ENCODE results near the gene SOX12.

SOX12 gene
- total RNA-seq = 4.5 to 10.1 (median 5.4) reads per million in 3 donors

DNA sequence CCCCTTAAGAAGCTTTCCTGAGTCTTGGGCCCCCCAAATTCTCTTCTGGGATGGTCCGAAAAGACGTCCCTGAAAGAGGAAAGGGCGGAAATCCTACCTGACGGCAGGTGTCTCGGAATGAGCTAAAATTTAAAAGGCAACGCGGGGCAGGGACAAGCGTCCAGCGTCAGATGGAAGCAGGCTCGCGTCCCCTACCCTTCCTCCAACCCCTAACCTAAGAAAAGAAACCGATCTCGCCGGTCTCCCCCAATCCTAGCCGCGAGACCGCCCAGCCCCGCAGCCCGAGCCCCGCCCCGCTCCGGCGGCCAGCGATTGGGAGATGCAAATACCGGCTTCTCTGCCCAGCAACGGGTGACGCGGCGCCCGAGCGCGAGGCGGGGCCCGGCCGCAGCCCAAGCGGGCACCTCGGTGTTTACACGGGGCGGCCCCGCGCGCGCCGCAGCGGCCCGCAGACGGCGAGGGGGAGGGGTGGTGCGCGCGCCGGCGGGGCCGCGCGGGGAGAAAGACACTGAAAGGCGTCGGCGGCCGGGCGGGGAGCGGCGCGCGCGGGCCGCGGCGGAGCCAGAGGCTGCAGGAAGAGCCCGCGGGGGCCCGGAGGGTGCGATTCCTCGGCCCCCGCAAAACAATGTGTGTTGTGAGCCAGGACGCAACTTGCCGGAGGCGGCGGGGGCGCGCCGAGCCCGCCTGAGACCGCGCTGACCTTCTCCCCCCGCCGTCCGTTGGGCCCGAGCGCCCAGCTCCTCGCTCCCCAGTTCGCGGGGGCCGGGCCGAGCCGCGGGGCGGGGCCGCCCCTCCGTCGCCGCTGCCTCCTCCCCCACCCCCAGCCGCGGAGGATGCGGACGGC lies at the start of gene SOX12:
Gene SOX12 (plus strand): TSS at position 508 of the 844 bp plus-strand sequence. CDS start 373 bp downstream, outside the sequence.
- Histone ChIP-seq H3K36me3 (ENCODE audit: control insufficient read depth, insufficient read depth, low read length) (no peaks in the 10 kb centered on the region), H3K27ac (ENCODE audit: insufficient read depth, low read length, poor library complexity, severe bottlenecking) (peak within 1 kb of the TSS; percentile 73), H3K27me3 (replicated peaks; ENCODE audit: control insufficient read depth, insufficient read depth, low read length, poor library complexity, severe bottlenecking) (no peaks in the 10 kb centered on the region), H3K4me3 (ENCODE audit: insufficient read depth, low read depth, low read length, poor library complexity, severe bottlenecking) (peak within 1 kb of the TSS; percentile 79), H3K9me3 (ENCODE audit: control insufficient read depth, low read length) (no peaks in the 10 kb centered on the region), H3K4me1 (ENCODE audit: control insufficient read depth, insufficient read depth, low read length, poor library complexity, severe bottlenecking) (peaks cover 23% of the 10 kb centered on the region)
- peak; percentile 91 to 94 (median 93) for DNase-seq

GRCh38 chr20:275791-276190 lies 49.6 kb upstream of the SOX12 start:
- H3K4me1 ChIP-seq (ENCODE audit: control insufficient read depth, insufficient read depth, low read length, poor library complexity, severe bottlenecking) = no peaks in the 10 kb centered on the region
- H3K9me3 ChIP-seq (ENCODE audit: control insufficient read depth, low read length) = no peaks in the 10 kb centered on the region
- H3K4me3 ChIP-seq (ENCODE audit: insufficient read depth, low read depth, low read length, poor library complexity, severe bottlenecking) = no peak overlapping the region
- H3K36me3 ChIP-seq (ENCODE audit: control insufficient read depth, insufficient read depth, low read length) = no peaks in the 10 kb centered on the region
- DNase-seq = no peak
- H3K27me3 ChIP-seq (replicated peaks; ENCODE audit: control insufficient read depth, insufficient read depth, low read length, poor library complexity, severe bottlenecking) = no peaks in the 10 kb centered on the region
- no peak overlapping the region for H3K27ac ChIP-seq (ENCODE audit: insufficient read depth, low read length, poor library complexity, severe bottlenecking)

DNA sequence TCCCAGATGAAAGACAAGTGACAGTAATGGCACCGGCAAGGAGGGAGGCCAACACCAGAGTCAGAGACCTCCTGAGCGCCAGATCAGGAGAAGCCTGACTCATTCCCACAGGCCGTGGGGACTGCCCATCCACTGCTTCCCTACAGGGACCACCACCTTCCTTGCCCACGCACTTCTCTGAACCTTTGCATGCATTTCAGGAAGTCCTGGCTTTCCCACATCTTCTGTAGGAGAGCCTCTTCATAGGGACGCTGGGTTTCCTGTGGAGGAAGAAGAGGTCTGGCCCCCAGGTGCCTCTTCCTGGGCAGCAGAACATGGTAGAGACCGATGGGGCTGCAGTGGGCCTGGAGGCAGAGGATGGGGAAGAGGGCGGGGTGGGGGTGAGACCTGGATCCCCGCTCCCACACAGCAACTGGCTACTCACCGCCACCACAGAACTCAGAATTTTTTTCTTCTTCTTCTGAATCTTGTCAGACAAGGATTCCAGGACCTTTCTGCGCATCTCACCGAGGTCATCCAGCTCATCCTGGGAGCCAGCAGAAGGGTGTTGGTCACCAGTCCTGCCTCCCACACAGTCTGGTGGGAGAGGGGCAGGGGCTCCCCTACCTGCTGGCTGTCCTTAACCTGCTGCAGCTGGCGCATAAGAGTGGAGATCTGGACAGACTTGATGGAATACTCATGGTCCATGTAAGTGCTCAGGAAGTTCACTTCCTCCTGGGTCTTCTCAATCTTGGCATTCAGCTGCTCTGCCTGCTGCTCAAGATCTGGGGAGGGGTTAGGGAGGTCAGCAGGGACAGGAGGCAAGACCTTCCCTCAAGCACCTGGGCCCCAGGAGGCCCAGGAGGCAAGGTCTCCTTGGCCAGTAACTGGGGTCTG lies 48.5 kb upstream of the SOX12 start:
- no peak for DNase-seq
- H3K36me3 ChIP-seq (ENCODE audit: control insufficient read depth, insufficient read depth, low read length) = no peaks in the 10 kb centered on the region
- no peaks in the 10 kb centered on the region for H3K27me3 ChIP-seq (replicated peaks; ENCODE audit: control insufficient read depth, insufficient read depth, low read length, poor library complexity, severe bottlenecking)
- no peak overlapping the region for H3K27ac ChIP-seq (ENCODE audit: insufficient read depth, low read length, poor library complexity, severe bottlenecking)
- no peaks in the 10 kb centered on the region for H3K4me1 ChIP-seq (ENCODE audit: control insufficient read depth, insufficient read depth, low read length, poor library complexity, severe bottlenecking)
- H3K9me3 ChIP-seq (ENCODE audit: control insufficient read depth, low read length) = no peaks in the 10 kb centered on the region
- no peak overlapping the region for H3K4me3 ChIP-seq (ENCODE audit: insufficient read depth, low read depth, low read length, poor library complexity, severe bottlenecking)

- no peaks in the 10 kb centered on the region for H3K36me3 ChIP-seq (ENCODE audit: control insufficient read depth, insufficient read depth, low read length)
- H3K9me3 ChIP-seq (ENCODE audit: control insufficient read depth, low read length) = no peaks in the 10 kb centered on the region
- H3K4me3 ChIP-seq (ENCODE audit: insufficient read depth, low read depth, low read length, poor library complexity, severe bottlenecking) = no peak overlapping the region
- no peaks in the 10 kb centered on the region for H3K27me3 ChIP-seq (replicated peaks; ENCODE audit: control insufficient read depth, insufficient read depth, low read length, poor library complexity, severe bottlenecking)
- no peaks in the 10 kb centered on the region for H3K4me1 ChIP-seq (ENCODE audit: control insufficient read depth, insufficient read depth, low read length, poor library complexity, severe bottlenecking)
- DNase-seq = no peak
- H3K27ac ChIP-seq (ENCODE audit: insufficient read depth, low read length, poor library complexity, severe bottlenecking) = no peak overlapping the region
These were observed 47.9 kb upstream of the SOX12 start for GRCh38 chr20:277496-277781.

DNA sequence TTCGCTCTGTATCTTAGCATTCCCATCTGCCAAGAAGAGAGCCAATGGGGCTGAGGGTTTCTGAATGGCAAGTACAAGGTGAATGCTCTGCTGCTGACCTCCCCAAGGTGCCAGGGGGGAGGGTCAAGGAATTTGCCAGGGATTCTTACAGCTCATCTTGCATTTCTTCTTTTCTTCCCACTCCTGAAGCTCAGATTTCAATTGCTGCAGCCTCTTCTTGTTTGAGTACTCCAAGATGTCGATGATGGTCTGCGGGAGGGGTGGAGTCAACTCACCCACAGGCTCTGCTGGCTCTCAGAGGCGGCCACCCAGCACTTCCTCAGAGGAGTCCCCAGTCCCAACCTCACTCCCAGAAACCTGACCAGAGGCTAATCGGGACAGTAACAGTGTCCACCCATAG lies 47.2 kb upstream of the SOX12 start:
- no peaks in the 10 kb centered on the region for H3K27me3 ChIP-seq (replicated peaks; ENCODE audit: control insufficient read depth, insufficient read depth, low read length, poor library complexity, severe bottlenecking)

DNA sequence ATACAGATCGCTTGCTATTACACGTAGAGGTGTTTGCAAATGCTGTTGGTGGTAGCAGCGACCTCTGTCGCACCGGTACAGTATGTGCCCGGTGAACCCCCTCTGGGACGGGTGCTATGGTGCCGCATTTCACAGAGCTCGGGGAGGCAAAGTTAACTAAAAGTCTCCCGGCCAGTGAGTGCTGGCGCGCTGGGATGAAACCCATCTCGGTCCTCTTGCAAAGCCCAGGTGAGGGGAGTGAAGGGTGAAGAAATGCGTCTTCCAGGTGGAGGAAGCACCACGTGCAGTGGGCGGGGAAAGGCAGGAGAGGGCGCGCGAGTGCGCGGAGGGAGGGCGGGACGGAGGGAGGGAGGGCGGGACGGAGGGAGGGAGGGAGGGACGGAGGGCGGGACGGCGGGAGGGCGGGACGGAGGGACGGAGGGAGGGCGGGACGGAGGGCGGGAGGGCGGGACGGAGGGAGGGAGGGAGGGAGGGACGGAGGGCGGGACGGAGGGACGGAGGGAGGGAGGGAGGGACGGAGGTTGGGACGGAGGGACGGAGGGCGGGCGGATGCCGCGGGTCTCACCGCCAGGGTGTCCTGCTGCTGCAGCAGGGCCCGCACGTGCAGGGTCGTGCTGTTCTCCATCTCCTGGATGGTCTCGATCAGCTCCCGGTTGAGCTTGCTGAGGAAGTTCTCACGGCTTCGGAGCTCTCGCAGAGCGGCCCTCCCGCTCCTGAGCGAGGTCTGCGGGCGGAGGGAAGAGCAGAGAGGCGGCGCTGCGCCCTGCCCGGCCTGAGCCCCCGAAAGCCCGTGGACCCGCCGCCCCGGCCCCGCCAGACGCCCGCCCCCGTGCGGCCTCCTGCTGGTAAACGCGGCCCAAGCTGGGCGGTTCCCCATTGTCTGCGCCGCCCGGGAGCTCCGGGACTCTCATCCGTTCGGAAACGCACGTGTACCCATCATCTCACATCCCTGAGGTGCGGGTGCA lies 46.5 kb upstream of the SOX12 start:
- no peak overlapping the region for H3K4me3 ChIP-seq (ENCODE audit: insufficient read depth, low read depth, low read length, poor library complexity, severe bottlenecking)
- no peak for DNase-seq
- H3K27ac ChIP-seq (ENCODE audit: insufficient read depth, low read length, poor library complexity, severe bottlenecking) = no peak overlapping the region
- no peaks in the 10 kb centered on the region for H3K27me3 ChIP-seq (replicated peaks; ENCODE audit: control insufficient read depth, insufficient read depth, low read length, poor library complexity, severe bottlenecking)
- H3K36me3 ChIP-seq (ENCODE audit: control insufficient read depth, insufficient read depth, low read length) = no peaks in the 10 kb centered on the region
- no peaks in the 10 kb centered on the region for H3K9me3 ChIP-seq (ENCODE audit: control insufficient read depth, low read length)
- no peaks in the 10 kb centered on the region for H3K4me1 ChIP-seq (ENCODE audit: control insufficient read depth, insufficient read depth, low read length, poor library complexity, severe bottlenecking)

More for the DNA sequence above, 47.2 kb upstream of the SOX12 start:
- H3K27ac ChIP-seq (ENCODE audit: insufficient read depth, low read length, poor library complexity, severe bottlenecking) = no peak overlapping the region
- no peak overlapping the region for H3K4me3 ChIP-seq (ENCODE audit: insufficient read depth, low read depth, low read length, poor library complexity, severe bottlenecking)
- H3K9me3 ChIP-seq (ENCODE audit: control insufficient read depth, low read length) = no peaks in the 10 kb centered on the region
- DNase-seq = no peak
- no peaks in the 10 kb centered on the region for H3K36me3 ChIP-seq (ENCODE audit: control insufficient read depth, insufficient read depth, low read length)
- no peaks in the 10 kb centered on the region for H3K4me1 ChIP-seq (ENCODE audit: control insufficient read depth, insufficient read depth, low read length, poor library complexity, severe bottlenecking)

- DNase-seq = no peak
- Histone ChIP-seq H3K4me1 (ENCODE audit: control insufficient read depth, insufficient read depth, low read length, poor library complexity, severe bottlenecking) (no peaks in the 10 kb centered on the region), H3K36me3 (ENCODE audit: control insufficient read depth, insufficient read depth, low read length) (no peaks in the 10 kb centered on the region)
These were observed 41.2 kb upstream of the SOX12 start for GRCh38 chr20:284172-284571.

GRCh38 chr20:286508-286907 lies 38.8 kb upstream of the SOX12 start:
- H3K9me3 ChIP-seq (ENCODE audit: control insufficient read depth, low read length) = no peaks in the 10 kb centered on the region
- H3K36me3 ChIP-seq (ENCODE audit: control insufficient read depth, insufficient read depth, low read length) = no peaks in the 10 kb centered on the region
- no peaks in the 10 kb centered on the region for H3K27me3 ChIP-seq (replicated peaks; ENCODE audit: control insufficient read depth, insufficient read depth, low read length, poor library complexity, severe bottlenecking)
- no peak overlapping the region for H3K4me3 ChIP-seq (ENCODE audit: insufficient read depth, low read depth, low read length, poor library complexity, severe bottlenecking)
- no peak overlapping the region for H3K27ac ChIP-seq (ENCODE audit: insufficient read depth, low read length, poor library complexity, severe bottlenecking)
- DNase-seq = no peak
- peaks cover 14% of the 10 kb centered on the region for H3K4me1 ChIP-seq (ENCODE audit: control insufficient read depth, insufficient read depth, low read length, poor library complexity, severe bottlenecking)

More at GRCh38 chr20:284172-284571, 41.2 kb upstream of the SOX12 start:
- Histone ChIP-seq H3K9me3 (ENCODE audit: control insufficient read depth, low read length) (no peaks in the 10 kb centered on the region), H3K27me3 (replicated peaks; ENCODE audit: control insufficient read depth, insufficient read depth, low read length, poor library complexity, severe bottlenecking) (no peaks in the 10 kb centered on the region), H3K27ac (ENCODE audit: insufficient read depth, low read length, poor library complexity, severe bottlenecking) (no peak overlapping the region), H3K4me3 (ENCODE audit: insufficient read depth, low read depth, low read length, poor library complexity, severe bottlenecking) (no peak overlapping the region)

GRCh38 chr20:288956-289692 lies 36.2 kb upstream of the SOX12 start:
- Histone ChIP-seq H3K9me3 (ENCODE audit: control insufficient read depth, low read length) (no peaks in the 10 kb centered on the region), H3K36me3 (ENCODE audit: control insufficient read depth, insufficient read depth, low read length) (no peaks in the 10 kb centered on the region), H3K27ac (ENCODE audit: insufficient read depth, low read length, poor library complexity, severe bottlenecking) (no peak overlapping the region), H3K27me3 (replicated peaks; ENCODE audit: control insufficient read depth, insufficient read depth, low read length, poor library complexity, severe bottlenecking) (no peaks in the 10 kb centered on the region), H3K4me3 (ENCODE audit: insufficient read depth, low read depth, low read length, poor library complexity, severe bottlenecking) (no peak overlapping the region), H3K4me1 (ENCODE audit: control insufficient read depth, insufficient read depth, low read length, poor library complexity, severe bottlenecking) (peaks cover 20% of the 10 kb centered on the region)
- DNase-seq = no peak

All from effector memory CD4-positive, alpha-beta T cell (primary cell).